Type B pancreatic cell (in vitro differentiated cells): ENCODE measurements around the gene COL25A1. TPM values are rescaled to one million over a fixed set of nuclear protein-coding genes. Genes with fewer than 3 reads are reported as not detected.
"Not testable (repeated sequence)": the region's sequence is repeated elsewhere in the genome, so short reads cannot be mapped to it uniquely, and the experiment has no call there.

ENCODE experiments used
- DNase-seq: peaks from one replicate; pipeline ENCODE4 v3.0.0; 2021; ENCODE audit warnings: mixed read lengths; ENCODE audit not compliant: unreplicated experiment; ENCODE audit errors: extremely low spot score
- H3K27ac Mint-ChIP-seq: 2 replicates; pipeline ENCODE4 v1.8.0; 2021; ENCODE audit warnings: mild to moderate bottlenecking, mixed read lengths
- H3K27me3 Mint-ChIP-seq: 2 replicates; pipeline ENCODE4 v1.8.0; 2021; ENCODE audit warnings: mixed read lengths
- H3K36me3 Mint-ChIP-seq: 2 replicates; pipeline ENCODE4 v1.8.0; 2021; ENCODE audit warnings: mixed read lengths
- H3K4me1 Mint-ChIP-seq: one replicate; pipeline ENCODE4 v1.8.0; 2021; ENCODE audit warnings: mixed read lengths; ENCODE audit not compliant: unreplicated experiment
- H3K4me3 Mint-ChIP-seq: 2 replicates; pipeline ENCODE4 v1.8.0; 2021; ENCODE audit warnings: mild to moderate bottlenecking, mixed read lengths
- H3K9me3 Mint-ChIP-seq: 2 replicates; pipeline ENCODE4 v1.8.0; 2021; ENCODE audit warnings: mixed read lengths
- total RNA-seq: library from RNA; stranded (reverse); gene quantifications from 2 replicates; pipeline ENCODE4 v1.2.1, GENCODE V29; 2021; ENCODE audit warnings: low replicate concordance
- TF ChIP-seq, protein P1 (sequence below): fragments of 200-600 bp; sonication (generic); conservative IDR thresholded peaks from 2 replicates; pipeline ENCODE4 v1.5.0; 2021; ENCODE audit warnings: antibody characterized with exemption, mild to moderate bottlenecking

COL25A1 gene
- total RNA-seq, 1 donor from 2014 or later: 9.2 TPM

DNA sequence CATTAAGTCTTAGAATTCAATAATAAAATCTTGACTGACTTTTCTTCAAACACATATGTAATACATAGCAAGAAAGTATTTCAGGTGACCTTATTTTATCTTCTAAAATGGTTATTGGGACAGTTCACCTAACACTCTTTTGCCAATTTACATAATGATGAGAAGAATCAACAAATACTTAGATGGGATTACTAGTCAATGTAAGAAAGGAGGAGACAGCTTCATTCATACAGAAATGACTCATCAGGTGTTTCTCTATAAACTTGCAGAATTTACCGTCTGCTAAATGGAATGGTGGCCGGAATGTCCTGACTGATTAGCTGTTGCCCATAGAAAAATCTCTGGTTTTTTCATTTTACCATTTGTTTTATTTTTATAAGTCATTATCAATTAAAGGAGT, 424.6 kb downstream of the COL25A1 start:
- Mint-ChIP-seq H3K4me1 (peaks cover 19% of the 10 kb centered on the region), H3K27ac (no peak overlapping the region), H3K36me3 (no peaks in the 10 kb centered on the region), H3K27me3 (peaks cover 9% of the 10 kb centered on the region), H3K9me3 (no peaks in the 10 kb centered on the region), H3K4me3 (no peak overlapping the region)
- TF ChIP-seq, protein P1, sequence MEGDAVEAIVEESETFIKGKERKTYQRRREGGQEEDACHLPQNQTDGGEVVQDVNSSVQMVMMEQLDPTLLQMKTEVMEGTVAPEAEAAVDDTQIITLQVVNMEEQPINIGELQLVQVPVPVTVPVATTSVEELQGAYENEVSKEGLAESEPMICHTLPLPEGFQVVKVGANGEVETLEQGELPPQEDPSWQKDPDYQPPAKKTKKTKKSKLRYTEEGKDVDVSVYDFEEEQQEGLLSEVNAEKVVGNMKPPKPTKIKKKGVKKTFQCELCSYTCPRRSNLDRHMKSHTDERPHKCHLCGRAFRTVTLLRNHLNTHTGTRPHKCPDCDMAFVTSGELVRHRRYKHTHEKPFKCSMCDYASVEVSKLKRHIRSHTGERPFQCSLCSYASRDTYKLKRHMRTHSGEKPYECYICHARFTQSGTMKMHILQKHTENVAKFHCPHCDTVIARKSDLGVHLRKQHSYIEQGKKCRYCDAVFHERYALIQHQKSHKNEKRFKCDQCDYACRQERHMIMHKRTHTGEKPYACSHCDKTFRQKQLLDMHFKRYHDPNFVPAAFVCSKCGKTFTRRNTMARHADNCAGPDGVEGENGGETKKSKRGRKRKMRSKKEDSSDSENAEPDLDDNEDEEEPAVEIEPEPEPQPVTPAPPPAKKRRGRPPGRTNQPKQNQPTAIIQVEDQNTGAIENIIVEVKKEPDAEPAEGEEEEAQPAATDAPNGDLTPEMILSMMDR: no peak
- no peak for DNase-seq

DNA sequence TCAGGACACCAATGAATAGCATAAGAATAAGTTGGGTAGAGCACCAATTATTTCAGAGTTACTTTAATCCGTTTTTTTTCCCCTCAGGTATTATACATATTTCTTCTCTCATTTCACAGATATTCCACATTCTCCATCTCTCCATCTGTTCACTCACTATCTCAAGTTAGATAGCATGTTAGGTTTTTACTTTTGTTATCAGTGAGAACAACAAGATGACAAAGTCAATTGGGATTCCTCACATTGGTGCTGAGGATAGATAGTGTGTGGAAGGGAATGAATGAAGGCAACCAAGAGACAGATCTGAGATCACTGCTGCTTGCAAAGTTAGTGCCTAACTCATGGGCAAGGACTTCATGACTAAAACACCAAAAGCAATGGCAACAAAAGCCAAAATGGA, 427.7 kb downstream of the COL25A1 start:
- H3K9me3 Mint-ChIP-seq: no peaks in the 10 kb centered on the region
- TF ChIP-seq, protein P1: no peak
- no peaks in the 10 kb centered on the region for H3K36me3 Mint-ChIP-seq
- H3K4me3 Mint-ChIP-seq: no peak overlapping the region
- H3K27me3 Mint-ChIP-seq: peaks cover 9% of the 10 kb centered on the region
- no peak overlapping the region for H3K27ac Mint-ChIP-seq
- H3K4me1 Mint-ChIP-seq: peaks cover 15% of the 10 kb centered on the region
- DNase-seq: no peak

- H3K36me3 Mint-ChIP-seq, H3K4me1 Mint-ChIP-seq, H3K27ac Mint-ChIP-seq, H3K4me3 Mint-ChIP-seq, DNase-seq, H3K27me3 Mint-ChIP-seq, H3K9me3 Mint-ChIP-seq: not testable (repeated sequence)
Measured at GRCh38 chr4:108869970-108870369, 432.5 kb downstream of the COL25A1 start.

DNA sequence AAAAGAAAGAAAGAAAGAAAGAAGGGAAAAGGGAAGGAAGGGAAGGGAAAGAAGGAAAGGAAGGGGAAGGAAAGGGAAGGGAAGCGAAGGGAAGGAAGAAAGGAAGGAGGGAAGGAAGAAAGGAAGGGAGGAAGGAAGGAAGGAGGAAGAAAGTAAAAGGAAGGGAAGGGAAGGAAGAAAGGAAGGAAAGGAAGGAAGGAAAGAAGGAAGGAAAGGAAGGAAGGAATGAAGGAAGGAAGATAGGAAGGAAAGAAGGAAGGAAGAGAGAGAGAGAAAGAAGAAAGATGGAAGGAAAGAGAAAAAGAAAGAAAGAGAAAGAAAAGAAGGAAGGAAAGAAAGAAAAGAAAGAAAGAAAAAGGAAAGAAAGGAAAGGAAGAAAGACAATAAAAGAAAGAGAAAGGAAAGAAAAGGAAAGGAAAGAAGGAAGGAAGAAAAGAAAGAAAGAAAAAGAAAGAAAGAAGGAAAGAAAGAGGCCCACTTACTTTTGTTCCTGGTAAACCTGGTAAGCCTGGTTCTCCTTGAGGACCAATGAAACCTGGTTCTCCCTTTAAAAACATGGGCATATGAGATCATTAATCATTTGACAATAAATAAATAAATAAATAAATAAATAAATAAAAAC, 433.7 kb downstream of the COL25A1 start:
- no peaks in the 10 kb centered on the region for H3K9me3 Mint-ChIP-seq
- no peak for DNase-seq
- no peaks in the 10 kb centered on the region for H3K36me3 Mint-ChIP-seq
- H3K4me3 Mint-ChIP-seq: no peak overlapping the region
- peaks cover 4% of the 10 kb centered on the region for H3K27me3 Mint-ChIP-seq
- TF ChIP-seq, protein P1: no peak
- no peaks in the 10 kb centered on the region for H3K4me1 Mint-ChIP-seq
- no peak overlapping the region for H3K27ac Mint-ChIP-seq

DNA sequence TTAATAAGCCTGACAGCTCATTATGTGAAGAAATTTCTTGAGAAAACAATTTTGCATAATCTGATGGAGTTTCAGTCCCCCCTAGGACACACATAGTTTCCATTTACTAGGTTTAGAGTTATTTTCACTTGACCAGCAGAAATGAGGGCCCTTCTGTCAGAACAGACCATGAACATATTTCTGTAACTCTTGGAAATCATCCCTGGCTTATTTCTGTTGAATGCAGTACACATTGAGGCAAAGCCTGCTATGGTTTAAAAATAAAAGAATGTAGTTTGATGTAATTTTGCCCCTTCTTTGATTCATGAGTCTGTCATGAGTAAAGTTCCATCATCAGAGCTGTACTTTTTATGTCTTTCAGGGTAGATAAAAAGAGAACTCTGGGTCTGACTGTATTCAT, 435.0 kb downstream of the COL25A1 start:
- no peaks in the 10 kb centered on the region for H3K4me1 Mint-ChIP-seq
- DNase-seq: no peak
- no peaks in the 10 kb centered on the region for H3K27me3 Mint-ChIP-seq
- no peak overlapping the region for H3K27ac Mint-ChIP-seq
- H3K4me3 Mint-ChIP-seq: no peak overlapping the region
- TF ChIP-seq, protein P1: no peak
- H3K36me3 Mint-ChIP-seq: no peaks in the 10 kb centered on the region
- no peaks in the 10 kb centered on the region for H3K9me3 Mint-ChIP-seq

DNA sequence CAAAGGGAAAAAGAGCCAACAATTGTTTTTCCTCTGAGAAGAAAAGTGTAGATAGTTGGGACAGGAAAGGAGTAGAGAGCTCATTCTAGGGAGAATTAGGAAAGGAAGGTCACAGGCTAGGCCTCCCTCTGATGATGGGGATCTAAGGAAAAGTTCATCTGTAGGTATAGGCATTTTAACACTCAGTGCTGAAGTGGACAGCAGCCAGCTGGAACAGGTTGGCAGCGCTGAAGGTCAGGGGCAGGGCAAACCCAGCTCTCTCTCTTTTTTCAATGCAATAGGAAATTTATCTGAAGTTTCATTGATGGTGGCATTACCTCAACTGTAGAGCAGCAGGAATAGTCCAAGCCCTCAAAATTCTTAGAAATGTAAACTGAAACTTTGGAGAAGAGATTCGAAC, 441.1 kb downstream of the COL25A1 start:
- Mint-ChIP-seq H3K36me3 (no peaks in the 10 kb centered on the region), H3K27me3 (peaks cover 3% of the 10 kb centered on the region), H3K9me3 (no peaks in the 10 kb centered on the region), H3K27ac (no peak overlapping the region), H3K4me1 (no peaks in the 10 kb centered on the region), H3K4me3 (no peak overlapping the region)
- DNase-seq: no peak
- TF ChIP-seq, protein P1: no peak
